HUDEP-2 (cell line): ENCODE results near the gene MS4A18.
A peak's percentile ranks its signal among the peaks of the same experiment; 100 is the strongest.

ENCODE experiments used
- DNase-seq, 76 experiments: peaks; one replicate each; lab custom pipeline; 2025; ENCODE audit not compliant: unreplicated experiment in 76 of 76; lab: John Stamatoyannopoulos, UW

Gene MS4A18

DNA sequence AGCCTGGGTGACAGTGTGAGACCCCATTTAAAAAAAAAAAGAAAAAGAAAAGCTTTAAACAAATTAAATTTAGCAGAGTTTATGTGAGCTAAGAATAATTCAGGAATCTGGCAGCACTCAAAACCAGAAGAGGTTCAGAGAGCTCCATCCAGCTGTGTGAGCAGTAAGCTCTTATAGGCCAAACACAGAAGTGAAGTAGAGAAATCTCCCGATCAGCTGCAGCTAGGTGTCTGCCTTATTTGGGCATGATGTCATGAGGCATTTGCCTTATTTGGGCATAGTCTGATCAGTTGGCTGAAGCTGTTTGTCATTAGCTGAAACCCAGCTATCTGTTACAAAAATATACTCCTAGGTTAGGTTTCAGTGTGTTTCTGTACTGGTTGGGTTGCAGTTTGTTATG is 40.4 kb downstream of the MS4A18 start:
- no peak for DNase-seq

GRCh38 chr11:60765355-60765754 is 40.8 kb downstream of the MS4A18 start:
- no peak for DNase-seq

GRCh38 chr11:60766547-60766946 is 42.0 kb downstream of the MS4A18 start:
- no peak for DNase-seq

- no peak for DNase-seq
These were observed 42.9 kb downstream of the MS4A18 start for GRCh38 chr11:60767388-60767811.

- no peak for DNase-seq
These were observed 43.7 kb downstream of the MS4A18 start for GRCh38 chr11:60768202-60768601.

DNA sequence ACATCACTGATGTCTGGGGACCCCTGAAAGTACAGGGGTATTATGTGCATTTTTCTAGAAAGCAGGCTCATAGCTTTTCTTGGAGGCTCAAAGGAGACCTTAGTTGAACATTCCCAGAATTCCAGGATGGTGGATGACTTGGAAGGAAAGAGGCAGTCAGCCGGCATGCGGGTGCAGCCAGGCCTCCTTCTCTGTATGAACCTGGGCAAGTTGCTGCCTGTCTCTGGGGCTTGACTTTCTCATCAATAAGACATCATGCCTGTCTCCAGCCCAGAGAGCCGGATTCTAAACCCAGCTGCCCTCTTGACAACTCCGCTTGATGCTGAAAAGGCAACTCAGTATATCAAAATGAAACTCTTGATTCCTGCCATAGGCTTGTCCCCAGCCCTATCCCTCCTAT is 44.8 kb downstream of the MS4A18 start:
- no peak for DNase-seq

- DNase-seq: no peak
These were observed 45.3 kb downstream of the MS4A18 start for GRCh38 chr11:60769811-60770210.

DNA sequence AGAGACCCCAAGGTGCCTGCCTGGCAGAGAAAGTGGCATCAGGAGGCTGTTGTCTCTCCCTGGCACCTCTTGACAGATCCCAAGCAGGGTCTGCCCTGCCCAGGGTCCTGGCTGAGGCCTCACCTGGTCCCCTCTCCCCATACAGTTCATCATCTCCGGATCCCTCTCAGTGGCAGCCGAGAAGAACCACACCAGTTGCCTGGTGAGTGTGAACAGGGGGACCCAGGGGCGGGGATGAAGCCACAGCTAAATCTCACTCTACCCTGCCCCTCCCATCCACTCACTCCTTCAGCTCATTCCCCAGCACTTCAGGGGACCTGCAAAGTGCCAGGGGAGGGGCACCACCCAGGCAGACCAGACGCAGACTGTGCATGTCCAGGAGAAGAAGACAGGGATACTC is 46.6 kb downstream of the MS4A18 start:
- no peak for DNase-seq

GRCh38 chr11:60771879-60772525 is 47.5 kb downstream of the MS4A18 start:
- no peak for DNase-seq

DNA sequence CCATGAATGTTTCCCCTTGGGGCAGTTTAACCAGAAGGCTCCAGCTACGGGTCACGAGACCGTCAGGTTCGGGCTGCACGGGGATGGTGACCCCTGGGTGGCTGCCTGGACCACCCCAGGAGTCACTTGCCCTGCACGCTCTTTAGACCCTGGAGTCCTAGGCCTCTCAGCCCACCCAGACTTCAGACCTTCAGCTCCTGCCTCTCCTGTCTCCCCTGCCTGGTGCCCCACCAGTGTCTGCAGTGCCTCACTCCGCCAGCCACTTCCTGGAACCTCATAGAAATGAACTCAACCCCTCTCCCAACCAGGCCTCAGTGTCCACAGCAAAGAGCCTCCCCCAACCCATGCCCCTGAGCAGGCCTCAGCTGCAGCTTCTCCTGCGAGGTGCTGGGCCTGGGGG is 48.1 kb downstream of the MS4A18 start:
- DNase-seq: no peak

DNA sequence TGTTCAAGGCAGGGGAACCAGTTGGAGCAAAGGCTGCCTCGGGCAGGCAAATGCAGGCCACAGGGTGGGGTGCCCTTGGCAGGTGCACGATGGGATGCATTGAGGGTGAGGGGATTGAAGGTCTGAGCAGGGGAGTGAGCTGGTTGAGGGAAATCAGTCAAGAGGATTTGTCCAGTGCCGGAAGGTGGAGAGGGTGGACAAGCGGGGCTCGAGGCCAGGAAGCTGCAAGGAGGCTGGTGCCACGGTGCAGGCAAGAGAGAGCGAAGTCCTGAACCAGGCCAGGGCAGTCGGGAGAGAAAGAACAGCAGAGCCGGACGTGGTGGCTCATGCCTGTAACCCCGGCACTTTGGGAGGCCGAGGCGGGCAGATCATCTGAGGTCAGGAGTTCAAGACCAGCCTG is 50.2 kb downstream of the MS4A18 start:
- no peak for DNase-seq

- peak in 71 of 76 experiments; percentile 18 to 85 (median 60) for DNase-seq
These were observed 51.0 kb downstream of the MS4A18 start for GRCh38 chr11:60775420-60775961.

- DNase-seq: no peak
These were observed 51.6 kb downstream of the MS4A18 start for GRCh38 chr11:60776167-60776566.

GRCh38 chr11:60777106-60777505 is 52.6 kb downstream of the MS4A18 start:
- DNase-seq: no peak

GRCh38 chr11:60777572-60777971 is 53.1 kb downstream of the MS4A18 start:
- no peak for DNase-seq

GRCh38 chr11:60780065-60780464 is 55.5 kb downstream of the MS4A18 start:
- DNase-seq: no peak

DNA sequence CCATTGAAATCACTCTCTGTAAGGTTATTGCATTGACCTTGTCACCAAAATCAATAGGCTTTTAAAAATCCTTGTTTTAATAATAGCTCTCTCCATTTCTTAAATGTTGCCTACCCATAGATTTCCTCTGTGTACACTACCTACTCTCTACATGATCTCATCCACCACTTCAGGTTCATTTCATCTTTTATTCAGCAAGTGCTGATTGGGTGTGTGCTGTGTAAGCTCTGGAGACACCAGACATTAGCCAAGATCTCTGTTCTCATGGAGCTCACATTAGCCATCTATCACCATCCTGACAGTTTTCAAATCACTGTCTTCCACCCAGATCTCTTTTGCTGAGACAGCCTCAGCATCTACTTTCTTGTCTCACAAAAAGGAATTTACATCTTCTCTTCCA is 56.3 kb downstream of the MS4A18 start:
- DNase-seq: no peak

DNA sequence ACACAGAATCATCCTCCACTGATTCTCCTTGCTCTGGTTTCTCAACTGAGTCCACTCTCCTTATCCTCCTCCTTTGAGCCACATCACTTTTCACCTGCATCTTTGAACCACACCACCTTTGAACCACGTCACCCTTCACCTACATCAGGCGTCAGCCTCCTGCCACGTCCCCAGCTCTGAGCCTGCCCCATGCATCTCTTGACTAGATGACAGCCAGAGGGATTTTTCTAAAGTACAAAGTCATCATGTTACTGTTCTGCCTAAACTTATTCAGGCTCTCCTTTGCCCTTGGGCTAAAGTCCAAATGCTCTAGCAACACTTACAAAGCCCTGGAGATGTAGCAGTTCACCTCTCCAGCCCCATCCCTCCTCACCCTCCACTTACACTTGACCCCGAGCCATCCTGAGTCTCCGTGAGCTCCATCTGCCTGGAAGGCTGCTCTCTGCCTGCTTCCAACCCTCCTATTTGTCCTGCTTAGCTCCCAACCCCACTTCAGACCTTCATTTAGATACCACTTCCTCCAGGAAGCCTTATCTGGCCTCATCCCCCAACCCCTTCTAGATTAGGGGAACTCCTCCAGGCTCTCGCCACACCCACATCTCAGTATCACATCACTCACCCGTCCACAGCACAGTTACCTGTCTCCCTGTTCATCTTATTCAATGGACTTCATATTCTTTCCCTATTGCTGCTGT is 56.9 kb downstream of the MS4A18 start:
- DNase-seq: no peak

- DNase-seq: no peak
These were observed 57.4 kb downstream of the MS4A18 start for GRCh38 chr11:60781981-60782316.

DNA sequence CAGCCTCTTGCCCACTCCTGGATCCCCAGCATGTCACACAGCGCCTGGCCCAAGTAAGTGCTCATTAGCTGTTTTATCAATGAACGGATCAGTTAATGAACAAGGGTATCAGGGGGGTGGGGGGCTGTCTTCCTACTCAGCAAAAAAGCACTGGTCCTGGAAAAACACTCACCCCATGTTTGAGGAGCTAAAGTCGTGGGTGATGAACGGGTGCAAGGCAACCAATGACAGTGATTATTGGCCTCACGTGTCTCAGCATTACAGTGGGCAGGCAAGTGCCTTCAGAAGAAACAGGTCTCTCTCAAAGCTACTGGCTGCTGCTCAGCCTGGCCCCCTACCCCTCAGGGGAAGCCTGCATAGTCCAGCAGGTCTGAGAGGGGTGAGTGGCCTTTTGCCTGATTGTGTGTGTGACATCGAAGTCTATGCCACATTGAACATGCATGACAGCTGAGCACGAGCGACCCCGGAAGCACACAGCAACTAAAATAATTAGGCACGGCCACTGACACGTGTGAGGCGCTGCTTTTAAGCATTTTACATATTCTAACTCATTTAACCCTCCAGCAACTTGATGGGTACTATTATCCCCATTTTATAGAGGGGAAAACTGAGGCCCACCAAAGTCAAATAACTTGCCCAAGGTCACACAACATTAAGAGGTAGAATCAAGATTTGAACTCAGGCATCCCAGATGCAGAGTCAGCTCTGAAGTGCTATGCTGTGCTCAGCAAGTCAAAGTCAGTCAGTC is 58.0 kb downstream of the MS4A18 start:
- DNase-seq: no peak

DNA sequence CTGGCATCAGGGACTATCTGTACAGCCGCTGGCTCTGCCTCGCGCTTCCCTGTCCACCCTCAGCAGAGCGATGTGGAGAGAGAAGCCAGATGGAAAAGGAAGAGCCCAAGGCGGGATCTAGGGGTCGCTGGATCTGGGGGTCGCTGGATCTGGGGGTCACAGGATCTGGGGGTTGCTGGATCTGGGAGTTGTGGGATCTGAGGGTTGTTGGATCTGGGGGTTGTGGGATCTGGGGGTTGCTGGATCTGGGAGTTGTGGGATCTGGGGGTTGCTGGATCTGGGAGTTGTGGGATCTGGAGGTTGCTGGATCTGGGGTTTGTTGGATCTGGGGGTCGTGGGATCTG is 58.6 kb downstream of the MS4A18 start:
- DNase-seq: no peak

DNA sequence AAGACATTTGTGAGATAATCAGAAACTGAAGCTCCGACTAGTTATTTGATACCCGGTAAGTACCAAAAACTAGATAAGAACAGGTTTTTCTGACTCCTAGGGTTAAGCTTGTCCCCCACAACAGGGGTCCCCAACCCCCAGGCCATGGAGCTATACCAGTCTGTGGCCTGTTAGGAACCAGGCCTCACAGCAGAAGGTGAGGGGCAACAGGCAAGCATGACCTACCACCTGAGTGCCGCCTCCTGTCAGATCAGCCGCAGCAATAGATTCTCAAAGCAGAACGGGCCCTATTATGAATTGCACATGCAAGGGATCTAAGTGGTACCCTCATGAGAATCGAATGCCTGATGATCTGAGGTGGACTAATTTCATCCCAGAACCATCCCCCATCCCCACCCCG is 59.4 kb downstream of the MS4A18 start:
- DNase-seq: no peak
